GM12878 (cell line): Measurements from ENCODE around the gene MGMT.

Experiments used
- IKZF1 ChIP-seq: fragments of 450-650 bp; conservative IDR thresholded peaks from 2 replicates; pipeline ENCODE4 v1.6.1; 2017; ENCODE audit warnings: antibody characterized with exemption, mild to moderate bottlenecking
- REST ChIP-seq: IDR thresholded peaks from 2 replicates; pipeline ENCODE4 v1.6.1; 2012; ENCODE audit warnings: mild to moderate bottlenecking, low read depth, low read length
- SIN3A ChIP-seq: IDR thresholded peaks from 2 replicates; pipeline ENCODE4 v1.6.1; 2012; ENCODE audit warnings: low read depth, low read length, improper control_type of control experiment
- STAT1 ChIP-seq: fragments of 450-650 bp; conservative IDR thresholded peaks from 2 replicates; pipeline ENCODE4 v1.6.1; 2014; ENCODE audit warnings: antibody characterized with exemption, mild to moderate bottlenecking
- TCF7 ChIP-seq: IDR thresholded peaks from 2 replicates; pipeline ENCODE4 v1.6.1; 2014; ENCODE audit warnings: antibody characterized with exemption, borderline replicate concordance
- TF ChIP-seq, protein P1 (sequence below): fragments of 450-650 bp; IDR thresholded peaks from 2 replicates; pipeline ENCODE4 v1.6.1; 2017; ENCODE audit warnings: antibody characterized with exemption, mild to moderate bottlenecking, moderate library complexity

DNA sequence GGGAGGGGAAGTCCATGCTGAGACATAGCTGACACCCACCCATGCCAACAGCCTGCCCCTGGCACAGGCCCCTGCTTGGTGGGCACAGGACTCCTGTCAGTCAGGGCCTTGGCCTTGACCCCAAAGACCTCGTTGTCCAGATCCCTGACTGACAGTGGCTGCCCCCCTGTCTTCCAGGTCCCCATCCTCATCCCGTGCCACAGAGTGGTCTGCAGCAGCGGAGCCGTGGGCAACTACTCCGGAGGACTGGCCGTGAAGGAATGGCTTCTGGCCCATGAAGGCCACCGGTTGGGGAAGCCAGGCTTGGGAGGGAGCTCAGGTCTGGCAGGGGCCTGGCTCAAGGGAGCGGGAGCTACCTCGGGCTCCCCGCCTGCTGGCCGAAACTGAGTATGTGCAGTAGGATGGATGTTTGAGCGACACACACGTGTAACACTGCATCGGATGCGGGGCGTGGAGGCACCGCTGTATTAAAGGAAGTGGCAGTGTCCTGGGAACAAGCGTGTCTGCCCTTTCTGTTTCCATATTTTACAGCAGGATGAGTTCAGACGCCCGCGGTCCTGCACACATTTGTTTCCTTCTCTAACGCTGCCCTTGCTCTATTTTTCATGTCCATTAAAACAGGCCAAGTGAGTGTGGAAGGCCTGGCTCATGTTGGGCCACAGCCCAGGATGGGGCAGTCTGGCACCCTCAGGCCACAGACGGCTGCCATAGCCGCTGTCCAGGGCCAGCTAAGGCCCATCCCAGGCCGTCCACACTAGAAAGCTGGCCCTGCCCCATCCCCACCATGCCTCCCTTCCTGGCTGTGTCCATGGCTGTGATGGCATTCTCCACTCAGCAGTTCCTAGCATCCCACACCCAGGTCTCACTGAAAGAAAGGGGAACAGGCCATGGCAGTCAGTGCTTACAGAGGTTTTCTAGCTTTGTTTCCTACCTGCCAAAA is 299.8 kb downstream of the MGMT start:
- TF ChIP-seq, protein P1, sequence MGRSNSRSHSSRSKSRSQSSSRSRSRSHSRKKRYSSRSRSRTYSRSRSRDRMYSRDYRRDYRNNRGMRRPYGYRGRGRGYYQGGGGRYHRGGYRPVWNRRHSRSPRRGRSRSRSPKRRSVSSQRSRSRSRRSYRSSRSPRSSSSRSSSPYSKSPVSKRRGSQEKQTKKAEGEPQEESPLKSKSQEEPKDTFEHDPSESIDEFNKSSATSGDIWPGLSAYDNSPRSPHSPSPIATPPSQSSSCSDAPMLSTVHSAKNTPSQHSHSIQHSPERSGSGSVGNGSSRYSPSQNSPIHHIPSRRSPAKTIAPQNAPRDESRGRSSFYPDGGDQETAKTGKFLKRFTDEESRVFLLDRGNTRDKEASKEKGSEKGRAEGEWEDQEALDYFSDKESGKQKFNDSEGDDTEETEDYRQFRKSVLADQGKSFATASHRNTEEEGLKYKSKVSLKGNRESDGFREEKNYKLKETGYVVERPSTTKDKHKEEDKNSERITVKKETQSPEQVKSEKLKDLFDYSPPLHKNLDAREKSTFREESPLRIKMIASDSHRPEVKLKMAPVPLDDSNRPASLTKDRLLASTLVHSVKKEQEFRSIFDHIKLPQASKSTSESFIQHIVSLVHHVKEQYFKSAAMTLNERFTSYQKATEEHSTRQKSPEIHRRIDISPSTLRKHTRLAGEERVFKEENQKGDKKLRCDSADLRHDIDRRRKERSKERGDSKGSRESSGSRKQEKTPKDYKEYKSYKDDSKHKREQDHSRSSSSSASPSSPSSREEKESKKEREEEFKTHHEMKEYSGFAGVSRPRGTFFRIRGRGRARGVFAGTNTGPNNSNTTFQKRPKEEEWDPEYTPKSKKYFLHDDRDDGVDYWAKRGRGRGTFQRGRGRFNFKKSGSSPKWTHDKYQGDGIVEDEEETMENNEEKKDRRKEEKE: no peak
- TF ChIP-seq STAT1 (no peak), TCF7 (no peak), IKZF1 (no peak), SIN3A (no peak), REST (no peak)
